COLO829 (cell line): Measurements from ENCODE around the gene PDK2.
"Not testable (repeated sequence)": the region's sequence is repeated elsewhere in the genome, so short reads cannot be mapped to it uniquely, and the experiment has no call there.

ENCODE experiments used
- DNase-seq: peaks from one replicate; pipeline ENCODE4 v3.0.0; 2012; ENCODE audit warnings: low spot score

PDK2 gene

GRCh38 chr17:50058296-50058953 is 36.7 kb upstream of the PDK2 start:
- DNase-seq: no peak

DNA sequence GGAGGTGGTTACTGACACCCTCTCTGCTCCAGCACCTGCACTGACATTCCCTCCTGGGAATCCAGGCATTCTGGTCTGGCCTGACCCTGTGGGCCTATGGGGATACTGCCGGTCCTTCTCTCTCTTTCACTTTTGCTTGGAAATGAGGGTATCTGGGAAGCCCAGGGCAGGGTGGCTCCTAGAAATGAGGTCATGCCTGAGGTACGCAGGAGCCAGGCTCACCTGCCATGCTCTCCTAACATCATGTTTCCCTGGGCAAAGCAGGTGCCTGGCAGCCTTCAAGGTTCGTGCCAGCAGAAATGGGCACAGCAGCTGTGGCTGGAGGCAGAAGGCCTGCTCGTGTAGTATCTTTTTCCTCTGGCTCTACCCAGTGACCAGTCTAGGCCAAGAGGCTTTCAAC is 35.9 kb upstream of the PDK2 start:
- no peak for DNase-seq

DNA sequence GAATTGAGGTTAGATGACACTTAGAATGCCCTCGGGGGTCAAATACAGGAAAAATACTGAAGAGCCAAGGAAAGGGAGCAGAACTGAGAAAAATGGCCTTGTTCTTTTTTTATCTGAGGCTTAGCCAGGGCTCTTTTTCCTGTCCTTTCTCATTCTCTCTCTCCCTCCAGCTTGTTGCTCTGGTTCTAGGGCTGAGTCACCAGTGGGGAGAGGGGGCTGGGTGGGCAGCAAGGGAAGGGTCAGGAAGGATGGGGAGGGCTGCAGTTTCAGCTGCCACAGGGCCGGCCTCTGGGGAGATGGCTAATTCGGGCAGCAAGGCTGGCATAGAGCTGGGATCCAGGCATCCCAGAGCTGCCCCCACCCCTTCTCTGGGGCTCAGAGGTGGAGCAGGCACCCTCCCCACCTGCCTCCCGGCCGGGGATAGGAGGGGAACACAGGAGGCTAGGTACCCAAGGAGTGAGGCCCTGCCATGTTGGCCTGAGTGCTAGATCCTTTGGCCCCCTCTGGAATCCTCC is 35.3 kb upstream of the PDK2 start:
- DNase-seq: no peak

DNA sequence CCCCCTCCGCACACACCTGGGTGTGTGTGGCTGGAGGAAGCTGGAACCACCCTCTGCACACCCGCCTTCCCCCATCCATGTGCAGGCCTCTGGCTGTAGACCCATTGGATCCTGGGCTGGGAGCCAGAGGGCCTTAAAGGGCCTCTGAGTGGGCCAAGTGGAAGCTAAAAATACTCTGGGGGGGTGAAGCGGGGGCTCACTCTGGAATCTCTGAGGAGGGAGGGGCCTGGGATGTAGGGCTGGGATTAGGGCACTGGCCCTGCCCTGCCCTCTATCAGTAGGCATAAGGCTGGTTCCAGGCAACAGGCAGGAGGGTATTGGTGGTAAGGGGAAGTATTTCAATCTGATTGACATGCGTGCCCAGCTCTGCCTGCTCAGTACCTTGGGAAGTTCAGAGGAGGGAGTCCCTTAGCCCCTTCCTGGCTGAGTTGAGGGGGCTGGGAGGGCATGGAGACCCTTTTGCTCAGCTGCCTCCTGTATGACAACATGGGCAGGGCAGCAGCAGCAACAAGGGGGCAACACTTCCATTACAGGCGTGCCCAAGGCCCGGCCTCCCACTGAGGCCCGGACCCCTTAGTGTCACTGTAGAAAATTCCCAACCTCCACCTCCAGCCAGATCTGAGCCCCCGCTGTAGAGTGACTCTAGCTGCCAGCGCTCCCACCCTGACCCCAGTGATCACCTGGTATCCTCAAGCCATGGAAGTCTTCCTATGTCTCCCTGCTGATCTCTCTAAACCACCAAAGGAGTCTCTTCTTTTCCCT is 34.0 kb upstream of the PDK2 start:
- no peak for DNase-seq

DNA sequence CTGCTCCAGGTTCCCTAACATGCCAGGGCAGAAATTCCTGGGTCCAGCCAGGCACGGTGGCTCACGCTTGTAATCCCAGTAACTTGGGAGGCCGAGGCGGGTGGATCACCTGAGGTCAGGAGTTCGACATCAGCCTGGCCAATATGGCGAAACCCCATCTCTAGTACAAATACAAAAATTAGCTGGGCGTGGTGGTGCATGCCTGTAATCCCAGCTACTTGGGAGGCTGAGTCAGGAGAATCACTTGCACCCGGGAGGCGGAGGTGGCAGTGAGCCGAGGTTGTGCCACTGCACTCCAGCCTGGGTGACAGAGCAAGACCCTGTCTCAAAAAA is 33.5 kb upstream of the PDK2 start:
- not testable (repeated sequence) for DNase-seq

DNA sequence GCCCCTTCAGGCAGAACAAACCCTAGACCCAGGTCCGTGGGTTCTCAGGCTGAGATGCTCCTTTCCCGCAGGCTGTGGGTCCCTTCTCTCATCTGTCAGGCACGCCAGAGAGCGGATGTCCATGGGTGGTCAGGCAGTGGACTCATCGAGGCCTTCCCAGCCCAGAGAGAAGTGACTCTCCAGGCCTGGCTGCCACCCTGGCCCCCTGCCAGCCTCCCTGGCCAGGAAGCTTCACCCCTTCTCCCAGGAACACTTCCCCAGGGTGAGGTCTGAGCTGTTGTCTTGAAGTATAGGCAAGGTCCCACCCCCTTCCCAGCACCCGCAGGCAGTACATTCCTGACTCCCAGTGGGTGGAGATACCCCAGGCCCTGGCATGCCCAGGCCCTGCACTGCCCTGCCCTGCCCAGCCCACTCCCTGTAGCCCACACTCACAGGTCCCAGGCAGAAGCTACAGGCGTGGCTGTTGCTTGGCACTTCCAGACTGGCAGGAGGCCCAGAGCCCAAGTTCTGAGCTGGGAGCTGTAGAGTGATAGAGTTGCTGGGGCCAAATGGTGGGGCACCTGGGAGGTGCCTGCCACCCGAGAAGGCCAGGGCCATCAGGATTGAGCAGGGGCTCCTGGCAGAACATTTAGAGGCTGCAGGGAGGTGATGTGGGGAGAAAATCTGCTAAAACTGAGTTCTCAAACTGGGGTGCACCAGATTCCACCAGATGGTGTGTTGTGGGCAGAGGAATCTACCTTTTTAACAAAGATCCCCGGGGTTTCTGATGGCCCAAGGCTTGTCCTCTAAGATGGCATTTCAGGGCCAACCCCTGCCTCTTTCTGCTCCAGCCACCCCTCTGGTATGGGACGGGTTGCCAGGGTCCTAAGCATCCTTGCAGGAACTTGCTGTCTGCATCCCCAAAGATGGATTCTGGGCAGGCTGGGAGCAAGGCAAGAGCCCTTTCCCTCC is 32.6 kb upstream of the PDK2 start:
- peak; percentile 90 for DNase-seq

DNA sequence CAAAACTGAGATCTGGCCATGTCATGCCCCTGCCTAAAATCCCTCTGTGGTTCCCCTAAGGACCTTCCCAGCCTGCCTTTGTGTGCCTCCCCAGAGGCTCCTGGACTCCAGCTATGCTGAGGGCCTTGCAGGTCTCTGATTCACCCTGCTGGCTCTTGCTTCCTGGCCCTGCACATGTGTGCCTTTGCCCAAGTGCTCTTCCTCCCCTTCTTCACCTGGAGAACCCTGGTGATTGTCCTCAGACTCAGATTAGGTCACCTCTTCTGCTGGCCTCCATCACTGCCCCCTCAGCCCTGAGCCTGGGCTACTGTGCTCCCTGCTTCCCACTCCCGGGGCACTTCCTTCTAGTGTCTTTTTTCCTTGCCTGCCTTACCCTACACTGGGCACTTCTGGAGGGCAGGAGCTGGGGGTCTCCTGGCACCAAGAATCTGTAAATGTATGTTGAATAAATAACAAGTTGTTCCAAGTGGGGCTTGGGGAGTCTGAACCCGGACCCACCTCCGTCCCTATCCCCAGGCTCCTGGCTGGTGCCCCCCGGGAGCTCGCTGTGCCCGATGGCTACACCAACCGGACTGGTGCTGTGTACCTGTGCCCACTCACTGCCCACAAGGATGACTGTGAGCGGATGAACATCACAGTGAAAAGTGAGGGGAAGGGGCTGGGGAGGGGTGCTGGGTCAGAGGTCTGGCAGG is 31.4 kb upstream of the PDK2 start:
- DNase-seq: no peak

GRCh38 chr17:50064253-50065001 is 30.7 kb upstream of the PDK2 start:
- DNase-seq: peak; percentile 85

- DNase-seq: no peak
Measured at GRCh38 chr17:50065056-50065455, 30.1 kb upstream of the PDK2 start.

- DNase-seq: no peak
Measured at GRCh38 chr17:50066995-50067394, 28.2 kb upstream of the PDK2 start.

GRCh38 chr17:50067996-50068395 is 27.2 kb upstream of the PDK2 start:
- no peak for DNase-seq

DNA sequence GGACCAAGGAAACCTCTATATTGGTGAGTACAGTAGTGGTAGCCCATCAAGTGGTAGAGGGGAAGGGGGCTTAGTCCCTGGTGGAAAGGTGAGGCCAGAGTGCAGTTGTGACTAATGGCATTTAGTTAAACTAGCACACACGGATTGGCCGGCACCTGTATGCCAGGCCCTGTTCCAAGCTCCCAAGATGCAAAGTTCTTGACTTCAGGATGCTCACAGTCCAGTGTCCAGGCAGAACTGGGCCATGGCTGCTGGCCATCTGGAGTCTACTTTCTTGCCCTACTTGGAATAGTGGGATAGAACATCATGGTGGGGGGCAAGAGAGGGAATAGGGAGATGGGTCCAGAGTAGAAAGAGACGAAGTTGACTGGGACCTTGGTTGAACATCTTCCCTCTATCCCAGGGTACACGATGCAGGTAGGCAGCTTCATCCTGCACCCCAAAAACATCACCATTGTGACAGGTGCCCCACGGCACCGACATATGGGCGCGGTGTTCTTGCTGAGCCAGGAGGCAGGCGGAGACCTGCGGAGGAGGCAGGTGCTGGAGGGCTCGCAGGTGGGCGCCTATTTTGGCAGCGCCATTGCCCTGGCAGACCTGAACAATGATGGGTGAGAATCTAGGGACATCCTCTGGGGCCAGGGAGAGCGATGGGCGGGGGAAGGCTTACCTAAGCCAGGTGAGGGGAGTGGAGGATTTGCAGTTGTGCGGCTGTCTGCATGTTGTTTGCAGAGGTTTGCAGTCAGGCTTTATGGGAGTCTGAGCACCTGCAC is 24.1 kb upstream of the PDK2 start:
- no peak for DNase-seq

- DNase-seq: no peak
Measured at GRCh38 chr17:50071692-50072091, 23.5 kb upstream of the PDK2 start.

DNA sequence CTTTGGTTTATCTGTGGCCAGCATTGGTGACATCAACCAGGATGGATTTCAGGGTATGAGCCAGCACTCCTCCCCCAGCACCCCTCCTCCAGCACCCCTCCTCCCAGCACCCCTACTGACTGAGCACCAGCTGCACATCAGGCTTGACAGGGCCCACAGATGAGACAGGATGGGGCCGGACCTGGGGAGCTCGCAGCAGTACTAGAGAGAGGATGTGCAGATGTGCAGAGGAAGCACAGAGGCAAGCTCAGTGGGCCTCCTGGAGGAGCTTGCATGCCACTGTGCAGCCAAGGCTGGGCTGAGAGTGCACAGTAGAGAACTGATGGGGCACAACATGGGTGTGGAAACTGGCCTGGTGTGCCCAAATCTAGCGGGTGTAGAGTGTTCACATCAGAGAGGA is 23.0 kb upstream of the PDK2 start:
- no peak for DNase-seq

DNA sequence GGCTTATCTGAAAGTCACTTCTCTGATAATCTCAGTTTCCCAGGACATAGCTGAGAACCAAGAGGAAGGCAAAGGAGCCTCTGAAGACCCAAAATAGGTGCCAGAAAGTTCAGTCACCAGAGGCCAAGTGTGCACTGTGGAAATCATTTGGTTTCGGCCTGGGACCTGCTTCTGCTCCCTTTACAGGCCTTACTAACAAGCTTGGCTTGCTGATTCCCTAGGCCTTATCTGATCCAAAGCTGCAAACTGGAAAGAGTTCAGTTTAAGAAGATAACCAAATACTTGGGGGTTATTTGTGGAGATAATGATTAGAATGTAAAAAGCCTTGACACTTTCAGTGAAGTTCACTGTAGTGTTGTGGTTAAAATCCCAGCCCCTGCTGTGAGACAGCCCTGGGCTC is 22.2 kb upstream of the PDK2 start:
- no peak for DNase-seq

GRCh38 chr17:50074227-50074626 is 20.9 kb upstream of the PDK2 start:
- DNase-seq: no peak

GRCh38 chr17:50075446-50076032 is 19.6 kb upstream of the PDK2 start:
- DNase-seq: no peak

GRCh38 chr17:50076221-50076590 is 18.9 kb upstream of the PDK2 start:
- DNase-seq: no peak

- no peak for DNase-seq
Measured at GRCh38 chr17:50076591-50077235, 18.4 kb upstream of the PDK2 start.

GRCh38 chr17:50078430-50078829 is 16.7 kb upstream of the PDK2 start:
- DNase-seq: no peak
